ENCODE data around the gene IGSF9.

DNA sequence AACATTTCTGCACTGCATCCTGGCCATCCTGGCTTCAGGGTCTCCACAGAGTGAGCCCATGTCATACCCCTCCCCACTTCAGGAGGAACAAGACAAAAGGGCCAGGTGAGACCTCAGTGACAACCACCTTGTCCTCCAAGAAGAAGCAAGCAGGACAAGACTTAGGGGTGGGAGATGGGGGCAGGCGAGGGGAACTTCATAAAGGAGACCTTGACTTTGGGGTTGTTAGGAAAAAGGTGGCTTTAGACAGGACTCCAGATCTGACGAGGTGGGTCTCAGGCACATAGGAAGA, 32.6 kb upstream of the IGSF9 start:
- TF ChIP-seq, protein P1, sequence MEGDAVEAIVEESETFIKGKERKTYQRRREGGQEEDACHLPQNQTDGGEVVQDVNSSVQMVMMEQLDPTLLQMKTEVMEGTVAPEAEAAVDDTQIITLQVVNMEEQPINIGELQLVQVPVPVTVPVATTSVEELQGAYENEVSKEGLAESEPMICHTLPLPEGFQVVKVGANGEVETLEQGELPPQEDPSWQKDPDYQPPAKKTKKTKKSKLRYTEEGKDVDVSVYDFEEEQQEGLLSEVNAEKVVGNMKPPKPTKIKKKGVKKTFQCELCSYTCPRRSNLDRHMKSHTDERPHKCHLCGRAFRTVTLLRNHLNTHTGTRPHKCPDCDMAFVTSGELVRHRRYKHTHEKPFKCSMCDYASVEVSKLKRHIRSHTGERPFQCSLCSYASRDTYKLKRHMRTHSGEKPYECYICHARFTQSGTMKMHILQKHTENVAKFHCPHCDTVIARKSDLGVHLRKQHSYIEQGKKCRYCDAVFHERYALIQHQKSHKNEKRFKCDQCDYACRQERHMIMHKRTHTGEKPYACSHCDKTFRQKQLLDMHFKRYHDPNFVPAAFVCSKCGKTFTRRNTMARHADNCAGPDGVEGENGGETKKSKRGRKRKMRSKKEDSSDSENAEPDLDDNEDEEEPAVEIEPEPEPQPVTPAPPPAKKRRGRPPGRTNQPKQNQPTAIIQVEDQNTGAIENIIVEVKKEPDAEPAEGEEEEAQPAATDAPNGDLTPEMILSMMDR (conservative IDR thresholded peaks at IDR 0.05) = no peak
- no peak for TF ChIP-seq EZH2 (IDR thresholded peaks at IDR 0.05; ENCODE audit: low read depth)

Data from PC-9 (cell line).